ENCODE data around the gene PERCC1. TPM values are rescaled to one million over a fixed set of nuclear protein-coding genes. Genes with fewer than 3 reads are reported as not detected.
A peak's percentile ranks its signal among the peaks of the same experiment; 100 is the strongest.

Gene PERCC1
- total and polyA plus RNA-seq, 2 of the 4 experiments (the other 2 are of a cell fraction): not detected

DNA sequence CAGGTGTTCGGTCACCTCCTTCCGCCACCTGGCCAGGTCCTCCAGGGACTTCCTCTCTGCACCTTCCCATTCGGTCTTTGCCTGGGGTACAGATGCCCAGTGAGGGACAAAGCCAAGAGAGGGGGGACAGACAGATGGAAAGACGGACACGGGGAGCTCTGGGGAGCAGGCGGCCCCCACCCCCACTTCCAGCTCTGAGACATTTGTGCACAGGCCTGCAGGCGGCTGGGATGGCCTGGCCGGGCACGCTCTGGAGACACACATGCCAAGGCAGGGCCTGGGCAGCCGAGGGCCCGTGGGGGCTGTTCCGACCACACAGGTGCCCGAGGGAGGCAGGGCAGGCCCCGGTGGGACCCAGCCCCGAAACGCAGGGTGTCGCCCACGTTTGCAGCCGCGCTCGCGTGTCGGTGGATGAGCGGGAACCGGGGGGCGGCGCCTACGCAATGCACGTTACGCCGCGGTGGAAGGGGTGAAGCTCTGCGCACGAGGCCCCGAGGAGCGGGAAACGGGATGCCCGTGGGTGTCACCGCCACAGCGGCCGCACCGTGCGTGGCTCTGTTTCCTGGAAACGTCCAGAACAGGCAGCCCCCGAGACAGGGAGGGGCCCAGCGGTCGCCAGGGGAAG lies 6.0 kb downstream of the PERCC1 start:
- Histone ChIP-seq H3K56ac (ENCODE audit: extremely low read depth, insufficient read depth, low read length) (no peak overlapping the region), H3K79me1 (ENCODE audit: low read depth in 1 of 2, low read length in 2 of 2) (no peaks in the 10 kb centered on the region), H3K36me3 (ENCODE audit: control insufficient read depth, insufficient read depth, low read length) (no peaks in the 10 kb centered on the region), H3K4me3 (ENCODE audit: insufficient read depth, low read depth, low read length) (no peak overlapping the region), H3K18ac (ENCODE audit: low read depth, low read length) (no peak overlapping the region), H3K9ac (ENCODE audit: low read depth, low read length) (no peak overlapping the region), H4K5ac (ENCODE audit: low read depth, low read length) (no peak overlapping the region), H3K9me3 (ENCODE audit: control insufficient read depth, insufficient read depth, low read length) (no peaks in the 10 kb centered on the region), H3K27me3 (ENCODE audit: control insufficient read depth, insufficient read depth, low read length) (peaks cover 6% of the 10 kb centered on the region; the same call in 1 of the 2 replicates), H3K9me1 (ENCODE audit: insufficient read depth, low read length) (no peaks in the 10 kb centered on the region), H2BK20ac (ENCODE audit: low read depth, low read length) (no peak overlapping the region), H2AK9ac (replicated peaks; ENCODE audit: low read depth, low read length, poor library complexity) (peak overlapping the region; percentile 82), H2AK5ac (ENCODE audit: low read depth, low read length) (no peak overlapping the region), H3K4me2 (ENCODE audit: low read depth, low read length) (no peak overlapping the region), H3K27ac (ENCODE audit: insufficient read depth, low read length) (no peak overlapping the region), H2BK5ac (ENCODE audit: low read depth, low read length, poor library complexity, severe bottlenecking) (no peak overlapping the region), H3K14ac (replicated peaks; ENCODE audit: low read depth, low read length) (no peak overlapping the region), H3K23ac (ENCODE audit: low read depth, low read length) (no peak overlapping the region), H3K4ac (ENCODE audit: low read depth, low read length) (no peak overlapping the region), H3K4me1 (ENCODE audit: control insufficient read depth, insufficient read depth, low read length) (no peaks in the 10 kb centered on the region), H2BK120ac (ENCODE audit: low read depth, low read length) (no peak overlapping the region), H4K91ac (ENCODE audit: insufficient read depth, low read depth, low read length) (no peak overlapping the region), H4K20me1 (ENCODE audit: insufficient read depth, low read length) (no peaks in the 10 kb centered on the region), H4K8ac (ENCODE audit: low read depth in 2 of 2, low read length in 2 of 2) (no peak overlapping the region), H2BK15ac (ENCODE audit: low read depth, low read length) (no peak overlapping the region), H2AFZ (replicated peaks; ENCODE audit: low read length, poor library complexity) (peak overlapping the region; percentile 21)
- in situ Hi-C loops (cut with MboI; ENCODE audit: low sequenced_read_pairs) (no loop called here), intact Hi-C loops (cut with micrococcal nuclease) (no loop called here), dilution Hi-C loops (cut with HindIII; ENCODE audit: low sequenced_read_pairs, unreplicated experiment) (no loop called here)
- ATAC-seq (ENCODE audit: low read depth) (no peak), DNase-seq (no peak)
- CTCF ChIA-PET: no interaction called here
- TF ChIP-seq RAD21 (IDR thresholded peaks at IDR 0.05; ENCODE audit: low read length) (no peak), POLR2A (IDR thresholded peaks at IDR 0.05; ENCODE audit: low read depth, low read length) (no peak), CHD1 (IDR thresholded peaks at IDR 0.05; ENCODE audit: low read depth, low read length) (no peak), RFX5 (IDR thresholded peaks at IDR 0.05; ENCODE audit: low read depth, low read length) (no peak), NFE2L2 (IDR thresholded peaks at IDR 0.05; ENCODE audit: low read depth, low read length) (no peak), SMC3 (IDR thresholded peaks at IDR 0.05; ENCODE audit: low read depth, low read length) (no peak), CEBPB (IDR thresholded peaks at IDR 0.05; ENCODE audit: low read depth, low read length) (no peak)
- POLR2A ChIA-PET (ENCODE audit: unreplicated experiment): no interaction called here
- WGBS, 2 experiments (ENCODE audit: extremely low coverage in 2 of 2, insufficient read length in 1 of 2): 84% methylated on average over 42 of the region's 47 CpGs; no CpG with 5 or more reads in 1 of the 2 experiments
- no TSS peak for BruUV-seq (replicated peaks)

All from IMR-90 (cell line).